GM19193 (cell line): ENCODE measurements around the gene GMDS.

Source experiments
- POLR2A ChIP-seq: IDR thresholded peaks from 4 replicates; pipeline ENCODE4 v1.6.1; 2011; ENCODE audit not compliant: insufficient read depth, insufficient read length; ENCODE audit errors: extremely low read depth

GMDS gene

DNA sequence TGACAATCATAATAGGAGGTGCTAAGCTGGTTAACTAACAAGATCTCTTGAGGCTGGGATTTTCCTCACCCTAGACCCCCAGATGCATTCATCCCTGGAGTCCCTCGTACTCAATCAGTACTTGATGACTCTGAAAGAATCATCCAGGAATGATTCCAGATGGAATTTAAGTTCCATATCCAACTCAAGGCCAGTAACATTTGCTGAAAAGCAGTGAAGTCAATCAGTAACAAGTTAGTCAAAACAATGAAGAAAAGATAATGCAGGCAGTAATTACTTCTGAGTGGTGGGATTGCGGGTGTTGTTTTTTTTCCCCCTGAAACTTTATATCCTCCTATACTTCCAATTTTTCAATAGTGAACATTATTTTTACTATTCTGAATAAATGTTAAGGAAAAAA lies 18.6 kb downstream of the GMDS start:
- TF ChIP-seq POLR2A: no peak

DNA sequence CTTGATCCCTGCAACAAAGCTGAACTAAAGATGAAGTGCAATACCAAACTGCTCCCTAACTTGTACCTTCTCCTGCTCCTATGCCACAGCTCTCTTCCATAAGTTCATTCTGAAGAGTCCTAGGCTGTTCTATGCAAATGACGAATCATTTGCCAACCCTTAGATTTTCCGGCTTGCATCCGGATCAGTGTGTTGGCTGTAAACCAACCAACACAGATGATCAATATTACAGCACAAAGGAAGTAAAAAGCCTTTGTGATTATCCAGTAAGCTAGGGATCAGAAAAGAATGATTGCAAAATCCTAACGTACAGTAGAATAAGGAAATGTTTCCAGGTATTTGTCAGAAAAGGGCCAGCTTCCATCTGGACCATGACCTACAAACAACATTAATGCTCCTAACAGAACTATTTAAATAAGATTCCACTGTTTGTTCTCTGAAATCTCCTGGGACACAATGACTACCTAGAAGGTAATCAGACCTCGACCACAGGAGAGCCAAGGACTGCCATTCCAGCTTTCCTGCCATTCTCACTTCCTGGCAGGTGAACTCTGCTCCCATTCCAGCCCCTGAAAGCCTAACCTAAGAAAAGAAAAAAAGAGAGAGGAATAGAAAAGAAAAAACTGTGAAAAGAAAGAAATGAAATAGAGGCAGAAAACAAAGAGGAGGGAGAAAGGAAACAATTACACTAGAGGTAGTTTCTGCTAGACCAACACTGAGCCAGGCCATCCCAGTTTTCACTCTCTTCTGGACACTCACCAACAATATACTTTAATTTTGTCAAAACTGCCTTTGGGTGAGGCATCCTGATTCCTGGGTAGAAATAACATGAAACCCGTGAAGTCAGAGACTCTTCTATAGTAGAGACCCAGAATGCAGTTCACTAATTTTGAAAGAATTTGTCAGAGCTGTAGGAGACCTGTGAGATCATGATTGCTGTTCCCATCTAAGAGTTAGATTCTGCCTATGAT lies 19.7 kb downstream of the GMDS start:
- TF ChIP-seq POLR2A: no peak

DNA sequence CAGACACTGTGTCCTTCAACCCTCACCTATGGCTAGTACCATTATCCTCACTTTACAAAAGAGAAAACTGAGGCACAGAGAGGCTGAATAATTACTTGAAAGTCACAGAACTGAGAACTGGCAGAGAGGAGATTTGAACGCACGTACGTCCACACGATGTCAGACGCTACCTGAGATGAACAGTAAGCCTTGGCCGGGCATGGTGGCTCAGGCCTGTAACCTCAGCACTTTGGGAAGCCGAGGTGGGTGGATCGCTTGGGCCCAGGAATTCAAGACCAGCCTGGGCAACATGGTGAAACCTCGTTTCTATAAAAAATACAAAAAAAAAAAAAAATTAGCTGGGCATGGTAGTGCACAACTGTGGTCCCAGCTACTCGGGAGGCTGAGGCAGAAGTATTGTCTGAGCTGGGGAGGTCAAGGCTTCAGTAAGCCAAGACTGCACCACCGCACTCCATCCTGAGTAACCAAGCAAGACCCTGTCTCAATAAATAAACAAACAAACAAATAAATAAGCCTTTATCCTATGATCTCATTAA lies 20.5 kb downstream of the GMDS start:
- no peak for TF ChIP-seq POLR2A

DNA sequence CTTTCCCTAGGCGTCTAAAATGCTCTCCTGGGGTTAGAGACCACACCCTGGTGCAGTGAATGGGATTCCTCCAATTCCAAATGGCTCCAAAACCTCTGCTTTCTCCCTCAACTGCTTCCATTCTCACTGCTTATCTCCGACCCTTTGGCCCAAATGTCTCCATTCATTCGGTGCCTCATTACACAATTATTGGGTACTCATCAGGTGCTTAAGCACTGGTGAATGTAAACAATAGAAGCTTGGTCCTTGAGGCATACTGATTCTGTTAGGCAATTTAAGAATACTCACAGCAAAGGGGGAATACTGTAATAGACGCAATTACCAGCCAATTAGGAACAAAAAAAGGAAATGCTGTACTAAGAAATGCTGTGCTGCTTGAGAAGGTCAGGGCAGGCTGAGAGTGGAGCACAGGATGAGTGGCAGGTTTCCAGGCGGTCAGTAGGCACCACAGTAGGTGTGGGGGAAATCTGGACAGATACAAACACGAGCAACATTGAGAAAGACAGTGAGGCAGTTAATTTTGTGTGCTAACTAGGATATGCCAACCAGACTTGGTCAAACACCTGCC lies 23.0 kb downstream of the GMDS start:
- TF ChIP-seq POLR2A: no peak

DNA sequence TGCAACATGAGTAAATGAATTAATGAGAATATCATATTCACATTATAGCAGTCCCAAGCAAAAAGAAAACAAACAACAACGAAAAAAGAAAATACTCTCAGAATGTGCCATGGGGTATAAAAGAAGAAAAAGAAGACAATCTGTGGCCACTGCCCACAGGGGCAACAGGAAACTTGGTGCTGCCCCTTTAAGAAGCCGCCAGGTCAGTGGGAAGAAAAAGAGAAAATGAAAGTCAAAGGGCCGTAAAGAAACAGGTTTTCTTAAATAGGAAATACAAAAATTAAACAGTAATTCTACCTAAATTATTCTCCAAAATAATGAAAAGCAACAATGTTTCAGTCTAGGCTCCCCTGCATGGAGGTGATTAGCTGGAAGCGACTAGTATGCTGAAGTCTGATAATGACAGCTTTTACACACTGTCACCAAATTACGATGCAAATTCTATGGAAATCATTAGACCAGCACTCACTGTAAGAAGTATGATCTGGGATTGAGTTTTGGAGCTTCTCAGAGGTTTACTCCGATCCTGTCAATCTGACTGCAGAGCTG lies 23.6 kb downstream of the GMDS start:
- TF ChIP-seq POLR2A: peak; percentile 36

DNA sequence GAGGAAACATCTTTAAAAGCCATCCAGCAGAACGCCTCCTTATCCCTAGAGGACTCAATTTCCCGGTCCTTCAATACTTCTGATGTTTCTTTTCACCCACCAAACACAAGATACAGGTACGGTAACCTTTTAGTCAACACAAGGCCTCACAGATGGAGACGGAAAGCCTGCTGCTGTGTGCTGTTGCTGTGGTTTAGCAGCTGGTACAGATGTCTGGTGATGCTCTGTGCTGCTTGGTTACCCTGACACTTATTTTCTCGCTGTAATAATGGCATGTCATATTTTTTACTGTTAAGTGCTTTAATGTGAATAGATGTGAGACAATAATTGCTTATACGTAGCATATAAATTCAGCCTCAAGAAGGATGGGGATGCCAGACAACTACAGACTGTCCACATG lies 25.3 kb downstream of the GMDS start:
- TF ChIP-seq POLR2A: no peak

DNA sequence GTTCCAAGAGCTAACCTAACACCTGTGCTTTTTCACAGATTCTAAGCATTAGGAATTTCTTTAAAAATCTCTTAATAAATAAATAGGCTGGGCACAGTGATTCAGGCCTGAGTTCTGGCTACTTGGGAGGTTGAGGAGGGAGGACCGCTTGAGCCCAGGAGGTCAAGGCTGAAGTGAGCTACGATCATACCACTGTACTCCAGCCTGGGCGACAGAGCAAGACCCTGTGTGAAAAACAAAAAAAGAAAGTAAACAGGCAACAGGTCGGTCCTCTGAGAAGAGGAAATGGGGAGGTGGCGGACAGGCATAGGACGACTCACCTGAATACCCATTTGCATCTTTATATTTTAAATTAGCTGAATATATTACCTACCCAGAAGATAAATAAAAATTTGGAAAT lies 26.5 kb downstream of the GMDS start:
- no peak for TF ChIP-seq POLR2A

DNA sequence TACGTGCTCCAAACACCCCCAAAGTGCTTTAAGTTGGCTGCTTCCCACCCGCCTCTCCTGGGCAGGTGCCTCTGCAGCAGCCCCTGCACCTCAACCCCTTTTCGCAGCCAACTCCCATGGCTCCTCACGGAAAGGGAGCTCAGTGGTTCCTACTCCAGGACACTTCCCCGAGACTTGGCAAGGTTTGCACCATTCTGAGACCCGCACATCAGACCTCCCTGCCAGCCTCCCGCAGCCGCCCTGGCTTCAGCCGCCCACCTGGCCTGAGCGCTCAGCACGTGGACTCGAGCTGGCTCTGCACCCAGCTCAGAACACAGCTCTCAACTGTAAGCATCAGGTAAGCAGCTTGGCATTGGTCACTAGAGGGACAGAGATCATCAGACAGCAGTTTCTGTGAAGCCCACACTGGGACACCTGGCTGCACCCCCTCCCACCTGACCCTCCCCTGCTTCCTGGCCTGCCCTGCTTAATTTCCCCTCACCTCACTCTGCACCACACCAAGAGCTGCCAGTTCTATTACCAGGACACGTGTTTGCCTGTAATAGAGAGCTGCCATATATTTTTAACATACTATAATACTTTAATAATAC lies 28.5 kb downstream of the GMDS start:
- TF ChIP-seq POLR2A: no peak

DNA sequence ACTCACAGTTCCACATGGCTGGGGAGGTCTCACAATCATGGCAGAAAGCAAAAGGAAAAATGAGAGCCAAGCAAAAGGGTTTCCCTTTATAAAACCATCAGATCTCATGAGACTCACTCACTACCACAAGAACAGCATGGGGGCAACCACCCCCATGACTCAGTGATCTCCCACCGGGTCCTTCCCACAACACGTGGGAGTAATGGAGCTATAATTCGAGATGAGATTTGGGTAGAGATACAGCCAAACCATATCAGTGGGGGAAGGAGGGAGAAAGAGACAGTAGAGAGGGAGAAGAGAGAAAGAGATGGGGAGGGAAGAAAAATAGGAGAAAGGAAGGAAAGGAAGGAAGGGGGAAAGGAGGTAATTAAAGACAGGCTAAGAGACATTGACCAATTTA lies 30.1 kb downstream of the GMDS start:
- TF ChIP-seq POLR2A: no peak

DNA sequence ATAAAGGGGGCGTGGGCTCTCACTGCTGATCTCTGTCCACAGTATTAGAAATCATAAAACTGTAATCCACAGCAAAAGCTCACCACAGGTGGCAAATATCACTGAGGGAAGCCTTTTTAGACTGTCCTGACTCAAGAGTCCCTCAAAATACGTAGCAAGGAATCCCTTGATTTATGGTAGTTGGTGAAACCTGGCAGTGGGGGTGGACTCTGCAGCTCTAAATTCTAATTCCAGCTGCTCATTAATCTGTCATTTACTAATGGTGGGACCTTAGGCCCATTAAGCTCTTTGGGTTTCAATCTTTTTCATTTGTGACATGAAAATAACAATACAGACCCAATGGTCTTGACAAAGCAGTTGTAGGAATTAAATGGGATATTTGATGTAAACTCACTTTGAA lies 32.3 kb downstream of the GMDS start:
- TF ChIP-seq POLR2A: no peak

DNA sequence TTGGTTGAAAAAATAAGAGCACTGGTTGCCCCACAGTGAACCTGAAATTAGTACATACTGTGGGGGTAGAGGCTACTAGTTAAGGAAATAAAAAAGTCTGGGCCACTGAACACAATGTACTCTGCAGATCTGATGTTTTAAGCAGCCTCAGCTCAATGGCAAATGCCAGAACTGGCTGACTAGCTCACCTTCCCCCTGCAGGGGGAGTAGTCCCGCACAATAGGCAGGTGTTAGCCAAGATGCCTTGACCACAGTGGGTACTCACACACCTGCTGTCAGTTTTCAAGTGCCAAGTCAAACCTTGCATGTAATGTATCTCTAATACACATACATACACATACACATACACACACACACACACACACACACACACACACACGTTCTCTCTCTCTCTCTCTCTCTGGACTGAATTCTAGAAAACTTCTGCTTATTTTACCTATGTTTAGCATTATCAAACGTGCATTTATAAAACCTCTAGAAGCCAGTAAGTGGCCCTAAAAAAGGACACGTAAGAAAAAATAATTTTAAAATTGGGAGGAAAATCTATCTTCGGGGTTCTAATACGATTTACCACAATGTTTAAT lies 36.1 kb downstream of the GMDS start:
- TF ChIP-seq POLR2A: no peak

DNA sequence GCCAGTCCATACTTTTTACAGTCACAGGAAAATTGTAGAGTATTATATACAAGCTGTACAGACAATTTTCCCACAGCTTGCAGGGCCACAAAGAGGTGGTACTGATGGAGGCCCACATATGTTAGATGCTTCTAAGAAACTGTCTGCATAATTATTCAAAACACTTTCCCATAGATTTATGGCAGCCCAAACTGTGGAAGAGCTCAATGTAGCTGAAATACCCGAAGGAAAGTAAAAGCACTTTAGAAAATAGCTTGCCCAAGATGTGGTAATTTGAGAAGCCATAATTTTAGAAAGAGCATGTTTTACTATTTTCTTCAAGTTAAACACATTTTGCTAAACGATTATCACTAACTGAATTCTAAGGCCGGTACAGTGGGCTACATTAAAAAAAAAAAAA lies 36.9 kb downstream of the GMDS start:
- TF ChIP-seq POLR2A: no peak

DNA sequence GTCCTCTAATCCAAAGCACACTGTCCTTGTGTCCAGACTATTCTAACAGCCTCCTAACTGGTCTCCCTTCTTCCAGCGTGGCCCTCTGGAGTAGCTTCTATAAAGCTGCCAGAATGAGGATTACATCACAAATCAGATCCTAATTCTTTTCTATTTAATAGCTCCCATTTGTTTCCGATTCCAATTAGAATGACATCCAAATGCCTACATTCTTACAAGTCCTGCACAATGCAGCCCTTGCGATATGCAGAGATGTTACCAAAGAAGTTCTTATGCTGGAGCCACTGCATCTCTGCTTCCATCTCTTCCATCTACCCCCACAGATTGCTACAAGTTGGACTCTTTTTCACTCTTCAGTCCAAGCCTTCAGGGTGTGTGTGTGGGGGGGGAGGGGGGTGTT lies 40.0 kb downstream of the GMDS start:
- TF ChIP-seq POLR2A: no peak

DNA sequence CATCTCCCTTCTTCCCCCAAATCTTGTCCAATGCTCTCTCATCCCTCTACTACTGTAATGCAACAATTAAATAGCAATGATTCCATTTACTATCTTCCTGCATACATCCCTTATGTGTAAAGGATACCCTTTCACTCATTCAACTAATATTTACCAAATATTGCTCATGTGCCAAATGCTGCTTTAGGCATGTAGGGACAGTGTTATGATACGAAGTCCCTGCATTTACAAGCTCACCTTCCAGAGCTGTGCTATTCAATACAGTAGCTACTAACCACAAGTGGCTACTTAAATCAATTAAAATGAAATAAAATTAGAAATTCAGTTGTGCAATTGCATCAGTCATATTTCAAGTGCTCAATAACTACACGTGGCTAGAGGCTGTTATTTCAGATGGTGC lies 41.1 kb downstream of the GMDS start:
- TF ChIP-seq POLR2A: no peak

DNA sequence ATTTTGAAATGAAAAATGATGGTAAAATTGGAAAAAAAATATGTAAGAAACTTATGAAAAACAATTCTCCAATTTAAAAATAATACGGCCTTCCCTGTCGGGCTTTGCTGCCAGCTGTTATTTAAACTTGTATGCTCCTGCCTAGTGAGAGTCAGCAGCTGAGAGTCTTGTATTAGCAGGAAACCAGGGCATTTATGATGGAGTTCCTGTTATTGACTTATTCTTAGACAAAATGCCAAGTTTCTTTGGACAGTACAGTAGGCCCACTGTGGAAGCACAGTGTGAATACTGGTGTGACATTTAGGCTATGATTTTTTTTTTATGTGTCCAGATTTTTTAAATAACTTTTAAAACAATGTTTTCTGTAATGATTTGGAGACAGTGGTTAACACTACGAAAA lies 42.1 kb downstream of the GMDS start:
- TF ChIP-seq POLR2A: no peak
